WTC11 (cell line): Measurements from ENCODE around the gene CA10.

Experiments
- CDX4 ChIP-seq: fragments of 250-450 bp; sonication (Bioruptor Pico); IDR thresholded peaks from 2 replicates; pipeline ENCODE4 v1.9.0; 2021; ENCODE audit warnings: moderate library complexity, mild to moderate bottlenecking, inconsistent platforms, borderline replicate concordance
- CTCF ChIP-seq: fragments of 200-600 bp; IDR thresholded peaks from 2 replicates; pipeline ENCODE4 v1.8.0; 2022; ENCODE audit warnings: antibody characterized with exemption
- E2F4 ChIP-seq: sonication (generic); formaldehyde crosslinking; IDR thresholded peaks from 2 replicates; pipeline ENCODE4 v1.8.1; 2022; ENCODE audit warnings: low read depth, mild to moderate bottlenecking, moderate library complexity, missing genetic modification reagents, borderline replicate concordance
- NR2C2 ChIP-seq: sonication (generic); formaldehyde crosslinking; IDR thresholded peaks from 2 replicates; pipeline ENCODE4 v1.8.0; 2022; ENCODE audit warnings: mild to moderate bottlenecking, missing genetic modification reagents
- SP1 ChIP-seq: sonication (generic); formaldehyde crosslinking; conservative IDR thresholded peaks from 2 replicates; pipeline ENCODE4 v1.8.1; 2022; ENCODE audit warnings: missing genetic modification reagents
- USF2 ChIP-seq: sonication (generic); formaldehyde crosslinking; IDR thresholded peaks from 2 replicates; pipeline ENCODE4 v1.8.1; 2023; ENCODE audit warnings: mild to moderate bottlenecking, missing genetic modification reagents, moderate library complexity
- ZNF532 ChIP-seq: fragments of 250-450 bp; sonication (Bioruptor Pico); IDR thresholded peaks from 2 replicates; pipeline ENCODE4 v1.9.0; 2021; ENCODE audit warnings: mild to moderate bottlenecking, borderline replicate concordance

- TF ChIP-seq CTCF = no peak
- TF ChIP-seq CDX4 (CRISPR knock-in tag) = no peak
- TF ChIP-seq SP1 (CRISPR knock-in tag) = no peak
- TF ChIP-seq NR2C2 (CRISPR knock-in tag) = no peak
- no peak for TF ChIP-seq USF2 (CRISPR knock-in tag)
- no peak for TF ChIP-seq ZNF532 (CRISPR knock-in tag)
- no peak for TF ChIP-seq E2F4 (CRISPR knock-in tag)
Observed at GRCh38 chr17:51914577-51914976, 243.9 kb downstream of the CA10 start.
